ENCODE measurements around the gene FBXO47.
"Not testable (repeated sequence)": the region's sequence is repeated elsewhere in the genome, so short reads cannot be mapped to it uniquely, and the experiment has no call there.

The FBXO47 gene

DNA sequence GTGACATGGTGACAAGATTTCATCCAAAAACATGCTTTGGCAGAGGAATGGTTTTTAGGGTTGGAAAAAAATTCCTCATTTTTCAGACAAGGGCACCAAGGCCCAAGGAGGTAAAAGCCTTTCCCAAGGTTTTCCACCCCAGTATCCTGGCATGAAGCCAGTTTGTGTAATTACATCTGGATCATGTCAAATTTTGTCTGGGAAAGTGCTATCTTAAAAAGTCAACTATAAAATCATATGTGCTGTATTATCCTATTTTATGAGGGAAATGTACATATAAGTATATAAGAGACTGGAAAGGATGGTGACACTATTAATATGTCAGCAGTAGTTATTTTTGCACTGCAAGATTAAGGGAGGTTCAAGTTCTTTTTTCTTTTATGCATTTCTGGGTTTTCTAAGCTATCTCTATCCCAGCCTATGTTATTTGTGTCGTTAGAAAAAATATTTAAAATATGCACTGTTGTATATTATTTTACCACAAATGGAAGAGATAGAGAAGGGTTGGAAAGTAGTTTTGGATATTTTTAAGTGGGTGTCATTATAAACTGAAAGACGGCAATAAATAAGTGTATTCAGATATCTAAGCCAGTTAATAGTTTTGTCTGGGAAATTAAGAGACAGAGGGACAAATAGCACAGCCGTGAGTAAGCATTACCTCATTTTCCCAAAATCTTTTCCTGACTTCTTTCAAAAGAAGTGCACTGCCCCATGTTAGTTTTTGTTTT lies 13.5 kb upstream of the FBXO47 start:
- no peak for DNase-seq

DNA sequence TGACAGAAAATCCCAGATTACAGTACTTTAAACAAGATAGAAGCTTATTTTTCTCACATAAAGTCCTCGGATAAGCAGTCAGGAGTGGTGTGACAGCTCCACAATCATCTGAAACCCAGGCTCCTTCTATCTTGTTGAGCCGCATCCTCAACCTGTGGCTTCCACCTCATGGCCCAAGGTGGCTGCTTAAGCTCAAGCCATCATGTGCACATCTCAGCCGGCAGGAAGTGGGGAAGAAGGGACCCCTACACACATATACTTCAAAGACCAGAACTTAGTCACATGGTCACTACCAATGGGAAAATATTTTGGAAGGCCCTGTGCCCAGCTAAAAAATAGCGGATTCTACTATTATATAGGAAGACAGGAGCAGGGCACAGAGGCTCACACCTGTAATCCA lies 11.0 kb upstream of the FBXO47 start:
- no peak for DNase-seq

DNA sequence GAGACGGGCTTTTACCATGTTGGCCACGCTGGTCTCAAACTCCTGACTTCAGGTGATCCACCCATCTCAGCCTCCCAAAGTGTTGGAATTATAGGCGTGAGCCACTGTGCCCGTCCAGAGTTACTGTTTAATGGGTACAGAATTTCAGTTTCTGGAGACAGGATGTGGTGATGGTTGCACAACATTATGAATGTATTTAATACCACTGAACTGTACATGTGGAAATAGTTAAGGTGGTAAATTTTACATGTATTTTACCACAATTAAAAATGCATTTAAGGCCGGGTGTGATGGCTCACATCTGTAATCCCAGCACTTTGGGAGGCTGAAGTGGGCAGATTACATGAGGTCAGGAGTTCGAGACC lies 9.0 kb upstream of the FBXO47 start:
- DNase-seq: not testable (repeated sequence)

DNA sequence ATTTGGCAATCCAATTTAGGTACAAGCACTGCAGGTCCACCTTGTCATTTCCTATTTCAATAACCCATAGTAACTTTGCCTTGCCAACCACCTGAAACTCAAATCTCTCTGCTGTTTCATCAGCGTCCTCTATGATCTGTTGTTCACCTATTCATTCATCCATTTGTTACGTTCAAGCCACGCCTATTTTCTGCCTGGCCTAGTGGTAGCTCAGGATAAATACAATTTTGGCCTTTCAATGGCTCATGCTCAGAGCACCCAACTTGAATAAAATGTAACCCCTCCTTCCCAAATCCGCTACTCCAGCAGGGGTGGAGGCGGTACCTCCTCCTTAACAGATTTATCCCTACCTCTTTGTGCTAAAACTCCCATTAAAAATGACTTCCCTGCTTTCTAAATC lies 3.6 kb upstream of the FBXO47 start:
- DNase-seq: peak; percentile 1

DNA sequence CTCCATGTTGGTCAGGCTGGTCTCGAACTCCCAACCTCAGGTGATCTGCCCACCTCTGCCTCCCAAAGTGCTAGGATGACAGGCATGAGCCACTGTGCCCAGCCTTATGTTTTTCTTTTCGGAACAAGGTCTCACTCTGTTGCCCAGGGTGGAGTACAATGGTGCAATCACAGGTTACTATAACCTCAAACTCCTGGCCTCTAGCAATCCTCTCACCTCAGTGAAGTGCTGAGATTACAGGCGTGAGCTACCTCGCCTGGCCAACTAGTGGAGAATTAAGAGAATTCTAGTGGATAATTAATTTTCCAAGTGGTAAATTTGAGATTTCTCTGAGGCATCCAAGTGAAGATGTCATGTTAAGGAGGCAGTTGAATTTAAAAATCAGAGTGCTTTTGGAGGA lies 2.9 kb upstream of the FBXO47 start:
- no peak for DNase-seq

DNA sequence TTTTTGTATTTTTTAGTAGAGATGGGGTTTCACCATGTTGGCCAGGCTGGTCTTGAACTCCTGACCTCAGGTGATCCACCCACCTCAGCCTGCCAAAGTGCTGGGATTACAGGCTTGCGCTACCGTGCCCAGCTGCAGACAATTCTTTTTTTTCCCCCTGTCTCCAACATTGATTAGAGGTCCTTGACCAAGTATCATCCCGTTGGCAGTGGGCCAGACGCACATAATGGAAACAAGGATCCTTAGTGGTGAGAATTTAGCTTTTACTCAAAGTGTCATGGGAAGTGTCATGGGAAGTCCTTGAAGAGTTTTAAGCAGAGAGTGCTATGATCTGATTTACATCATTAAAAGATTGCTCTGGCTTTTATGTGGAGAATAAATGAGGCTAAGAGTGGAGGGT lies 2.1 kb upstream of the FBXO47 start:
- DNase-seq: no peak

DNA sequence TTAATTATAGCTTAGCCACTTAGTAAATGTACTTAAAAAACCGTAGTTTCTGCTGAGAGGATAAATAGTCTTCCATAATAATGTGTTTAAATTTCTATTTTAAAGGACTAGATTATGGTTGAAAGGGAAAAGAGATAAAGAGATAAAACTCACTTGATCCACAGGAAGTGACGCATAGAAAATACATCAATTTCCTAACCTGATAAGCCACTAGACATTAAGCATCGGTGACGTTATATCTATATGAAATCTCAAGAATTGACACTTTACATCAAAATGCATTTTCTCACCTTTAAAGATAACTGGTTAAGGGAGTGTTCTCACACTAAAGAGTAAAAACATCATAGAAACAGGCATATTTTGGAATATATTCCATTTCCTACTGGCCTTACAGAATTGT lies 5.8 kb downstream of the FBXO47 start:
- no peak for DNase-seq

DNA sequence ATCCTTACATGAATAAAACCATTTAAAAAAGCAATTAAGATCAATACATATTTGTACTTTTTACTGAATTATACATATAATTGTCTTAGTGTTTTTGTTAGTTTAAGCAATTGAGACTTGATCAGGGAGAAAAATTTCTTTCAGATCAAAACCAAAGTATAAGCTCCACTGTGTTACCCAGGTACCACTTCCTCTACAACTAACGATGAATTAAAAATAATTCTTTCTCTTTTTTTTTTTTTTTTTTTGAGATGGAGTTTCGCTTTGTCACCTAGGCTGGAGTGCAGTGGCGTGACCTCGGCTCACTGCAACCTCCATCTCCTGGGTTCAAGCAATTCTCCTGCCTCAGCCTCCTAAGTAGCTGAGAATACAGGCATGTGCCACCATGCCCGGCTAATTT lies 6.8 kb downstream of the FBXO47 start:
- no peak for DNase-seq

DNA sequence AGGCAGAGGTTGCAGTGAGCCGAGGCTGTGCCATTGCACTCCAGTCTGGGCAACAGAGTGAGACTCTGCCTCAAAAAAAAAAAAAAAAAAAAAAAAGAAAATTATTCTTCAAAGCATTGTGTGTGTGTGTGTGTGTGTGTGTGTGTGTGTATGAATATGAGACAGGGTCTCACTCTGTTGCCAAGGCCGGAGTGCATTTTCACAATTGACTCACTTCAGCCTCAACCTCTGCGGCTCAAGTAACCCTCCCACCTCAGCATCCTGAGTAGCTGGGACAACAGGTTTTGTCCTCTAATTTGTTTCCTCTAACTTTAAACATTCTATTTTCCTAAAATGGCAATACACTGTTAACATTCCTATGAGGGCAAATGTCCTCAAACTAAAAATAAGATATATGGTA lies 7.7 kb downstream of the FBXO47 start:
- no peak for DNase-seq

DNA sequence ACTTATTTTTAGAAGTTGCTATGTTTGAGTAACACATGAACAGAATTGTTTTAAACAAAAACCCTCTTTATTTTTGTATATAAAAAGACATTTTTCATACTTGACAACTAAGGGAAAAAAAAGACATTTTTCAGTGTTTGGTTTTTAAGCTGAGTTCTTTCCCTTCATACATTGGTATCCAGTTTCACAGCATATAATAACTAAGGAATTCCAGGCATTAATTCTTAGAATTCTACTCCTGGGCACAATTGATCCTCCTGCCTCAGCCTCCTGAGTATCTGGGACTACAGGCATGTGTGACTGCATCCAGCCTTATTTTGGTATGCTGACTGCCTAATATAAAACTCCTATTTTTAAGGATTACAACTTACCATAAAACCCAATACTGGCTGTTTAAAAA lies 8.4 kb downstream of the FBXO47 start:
- DNase-seq: no peak

DNA sequence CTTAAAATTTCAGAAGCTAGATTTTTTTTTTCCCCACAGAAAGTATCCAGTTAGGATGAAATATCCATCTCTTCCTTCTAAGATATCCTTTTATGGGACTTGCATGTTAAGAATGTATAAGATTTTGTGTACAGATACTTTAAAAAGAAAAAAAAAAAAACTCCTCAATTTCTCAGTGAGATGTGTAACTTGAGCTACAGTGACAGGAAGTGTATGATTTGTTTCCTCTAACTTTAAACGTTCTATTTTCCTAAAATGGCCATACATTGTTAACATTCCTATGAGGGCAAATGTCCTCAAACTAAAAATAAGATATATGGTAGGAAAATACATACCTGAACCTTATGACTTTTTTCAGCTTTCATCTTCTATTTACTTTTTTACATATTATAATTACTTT lies 8.9 kb downstream of the FBXO47 start:
- no peak for DNase-seq

DNA sequence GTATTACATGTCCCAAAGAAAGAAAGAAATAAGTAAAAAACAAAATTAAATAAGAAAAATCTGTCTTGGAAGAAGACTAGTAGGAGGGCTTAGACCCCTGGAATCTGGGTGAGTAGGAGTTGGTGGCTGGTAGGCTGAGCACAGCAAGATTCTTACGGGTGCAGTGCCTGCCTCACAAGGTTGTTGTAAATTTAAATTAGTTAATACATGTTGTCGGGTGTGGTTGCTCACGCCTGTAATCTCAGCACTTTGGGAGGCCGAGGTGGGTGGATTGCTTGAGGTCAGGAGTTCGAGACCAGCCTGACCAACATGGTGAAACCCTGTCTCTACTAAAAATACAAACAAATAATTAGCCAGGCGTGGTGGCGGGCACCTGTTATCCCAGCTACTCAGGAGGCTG lies 13.4 kb downstream of the FBXO47 start:
- not testable (repeated sequence) for DNase-seq

DNA sequence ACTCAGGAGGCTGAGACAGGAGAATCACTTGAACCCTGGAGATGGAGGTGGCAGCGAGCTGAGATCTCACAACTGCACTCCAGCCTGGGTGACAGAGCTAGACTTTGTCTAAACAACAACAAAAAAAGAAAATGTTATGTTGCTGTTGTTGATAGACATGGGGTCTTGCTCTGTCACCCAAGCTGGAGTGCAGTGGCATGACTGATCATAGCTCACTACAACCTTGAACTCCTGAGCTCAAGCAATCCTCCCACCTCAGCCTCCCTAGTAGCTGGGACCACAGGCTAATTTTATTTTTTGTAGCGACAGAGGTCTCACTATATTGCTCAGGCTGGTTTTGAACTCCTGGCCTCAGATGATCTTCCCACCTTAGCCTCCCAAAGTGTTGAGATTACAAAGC lies 20.0 kb downstream of the FBXO47 start:
- no peak for DNase-seq

DNA sequence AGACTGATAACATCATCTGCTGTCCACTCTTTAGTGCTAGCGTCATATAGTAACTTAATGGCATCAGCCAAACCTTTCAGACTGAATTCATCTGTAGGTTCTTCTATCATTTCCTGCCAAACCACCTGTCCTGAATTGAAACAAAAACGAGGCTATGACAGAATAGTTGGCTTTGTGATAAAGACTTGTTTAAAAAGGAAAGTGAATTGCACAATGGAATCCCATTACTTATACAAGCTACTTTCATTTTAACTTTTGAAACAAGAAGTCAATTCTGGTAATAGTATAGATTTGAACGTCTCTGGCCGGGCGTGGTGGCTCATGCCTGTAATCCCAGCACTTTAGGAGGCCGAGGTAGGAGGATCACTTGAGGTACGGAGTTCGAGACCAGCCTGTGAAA lies 23.6 kb downstream of the FBXO47 start:
- DNase-seq: no peak

DNA sequence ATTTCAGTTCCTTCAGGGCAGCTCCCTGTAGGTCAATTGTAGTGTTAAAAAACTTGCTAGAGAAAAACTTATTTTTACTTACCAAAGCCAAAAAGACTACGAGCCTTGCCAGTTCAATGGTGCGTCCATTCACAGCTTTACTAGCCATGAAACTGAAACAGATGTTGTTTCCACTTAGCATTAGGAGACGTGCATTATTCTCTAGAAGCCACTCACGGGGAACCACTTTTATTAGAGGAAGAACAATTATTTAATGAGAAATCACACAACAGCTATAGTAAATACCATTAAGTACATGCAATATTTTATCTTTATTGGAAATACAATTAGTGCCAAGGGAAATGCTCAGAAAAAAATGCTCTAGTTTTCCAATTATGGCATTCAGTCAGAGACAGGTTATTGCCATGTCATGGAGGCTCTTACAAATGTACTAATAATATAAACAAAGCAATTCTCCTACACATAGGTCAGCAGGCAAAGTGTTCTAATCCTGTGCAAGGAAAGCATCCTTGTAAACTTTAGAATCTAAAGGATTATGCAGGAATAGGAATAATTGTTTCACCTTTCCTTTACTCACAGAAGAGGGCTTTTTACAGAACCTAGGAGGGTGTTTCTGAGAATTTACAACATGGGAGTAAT lies 24.4 kb downstream of the FBXO47 start:
- DNase-seq: no peak

DNA sequence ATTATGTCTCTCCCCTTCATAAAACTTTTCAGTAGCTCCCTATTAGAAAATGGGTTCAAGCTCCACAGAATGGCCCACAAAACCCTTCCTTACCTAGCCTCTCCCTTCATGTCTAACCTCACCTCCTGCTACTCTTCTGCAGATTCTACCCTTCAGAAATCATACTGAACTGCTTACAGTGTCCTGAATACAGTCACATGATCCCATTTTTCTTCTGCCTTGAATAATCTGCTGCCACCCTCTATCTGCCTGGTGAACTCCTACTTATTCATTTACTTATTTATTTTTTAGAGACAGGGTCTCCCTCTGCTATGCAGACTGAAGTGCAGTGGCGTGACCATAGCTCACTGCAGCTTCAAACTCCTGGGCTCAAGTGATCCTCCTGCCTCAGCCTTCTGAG lies 26.8 kb downstream of the FBXO47 start:
- DNase-seq: no peak

DNA sequence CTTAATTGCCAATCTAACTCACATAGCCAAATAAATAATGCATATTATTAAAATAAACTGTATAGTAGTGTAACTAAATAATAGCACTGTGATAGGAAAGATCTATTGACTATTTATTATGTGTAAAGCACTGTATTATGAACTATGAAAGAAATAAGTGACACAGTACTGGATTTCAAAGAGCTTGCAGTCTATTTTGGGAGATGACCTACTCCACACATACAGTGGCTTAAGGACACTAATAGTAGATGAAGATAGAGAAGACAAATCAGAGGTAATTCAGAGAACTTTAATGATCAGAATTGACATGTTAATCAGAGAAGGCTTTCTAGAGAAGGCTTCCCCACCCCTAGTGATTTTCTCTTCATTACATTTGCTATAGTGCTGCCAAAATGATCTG lies 27.2 kb downstream of the FBXO47 start:
- no peak for DNase-seq

DNA sequence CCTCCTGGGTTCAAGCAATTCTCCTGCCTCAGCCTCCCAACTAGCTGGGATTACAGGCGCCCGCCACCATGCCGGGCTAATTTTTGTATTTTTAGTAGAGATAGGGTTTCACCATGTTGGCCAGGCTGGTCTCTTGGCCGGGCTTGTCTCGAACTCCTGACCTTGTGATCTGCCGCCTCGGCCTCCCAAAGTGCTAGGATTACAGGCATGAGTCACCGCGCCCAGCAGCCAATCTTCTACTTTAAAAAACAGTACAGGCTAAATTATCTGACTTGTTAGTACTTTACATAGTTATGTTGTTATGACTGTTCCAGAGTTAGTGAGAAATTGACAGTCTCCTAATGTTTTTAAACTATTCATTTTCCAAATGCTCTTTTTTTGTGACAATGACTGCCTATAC lies 33.2 kb downstream of the FBXO47 start:
- not testable (repeated sequence) for DNase-seq

DNA sequence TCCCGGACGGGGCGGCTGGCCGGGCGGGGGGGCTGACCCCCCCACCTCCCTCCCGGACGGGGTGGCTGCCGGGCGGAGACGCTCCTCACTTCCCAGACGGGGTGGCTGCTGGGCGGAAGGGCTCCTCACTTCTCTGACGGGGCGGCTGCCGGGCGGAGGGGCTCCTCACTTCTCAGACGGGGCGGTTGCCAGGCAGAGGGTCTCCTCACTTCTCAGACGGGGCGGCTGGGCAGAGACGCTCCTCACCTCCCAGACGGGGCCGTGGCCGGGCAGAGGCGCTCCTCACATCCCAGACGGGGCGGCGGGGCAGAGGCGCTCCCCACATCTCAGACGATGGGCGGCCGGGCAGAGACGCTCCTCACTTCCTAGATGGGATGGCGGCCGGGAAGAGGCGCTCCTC lies 36.4 kb downstream of the FBXO47 start:
- DNase-seq: not testable (repeated sequence)

DNA sequence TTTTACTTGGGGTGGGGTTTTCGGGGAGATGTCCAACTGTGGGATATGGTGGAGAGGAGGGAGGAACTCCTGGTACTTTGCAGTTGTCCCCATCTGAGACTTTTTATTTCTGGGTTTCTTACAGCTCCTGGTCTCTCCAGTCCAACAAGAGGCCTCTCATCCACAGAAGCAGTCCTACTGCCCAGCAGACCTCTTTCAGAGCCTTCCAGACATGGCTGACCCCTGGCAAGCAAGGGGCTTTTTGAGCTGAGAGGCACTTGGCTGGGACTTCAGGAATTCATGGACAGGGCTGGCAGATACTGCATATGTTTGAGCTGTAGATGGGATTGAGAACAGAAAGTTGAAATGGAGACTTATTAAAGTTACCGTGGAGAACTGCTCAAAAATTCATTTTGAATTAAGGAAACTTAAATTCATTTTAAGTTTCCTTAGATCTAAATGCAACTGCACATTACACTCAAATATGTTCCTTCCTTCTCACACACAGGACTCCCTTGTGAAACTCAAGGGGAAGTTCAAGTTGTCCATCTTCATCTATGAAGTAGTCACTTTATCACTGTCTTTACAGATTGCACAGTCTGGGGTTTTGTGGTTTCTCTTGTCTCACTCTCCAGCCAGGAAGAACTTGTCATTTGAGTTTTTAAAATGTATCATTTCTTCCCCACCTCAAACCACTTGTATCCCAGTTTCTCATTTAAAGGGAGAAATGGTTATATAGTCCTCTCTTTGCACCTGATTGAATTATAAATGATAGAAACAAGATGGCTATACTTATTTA lies 40.7 kb downstream of the FBXO47 start:
- no peak for DNase-seq

DNA sequence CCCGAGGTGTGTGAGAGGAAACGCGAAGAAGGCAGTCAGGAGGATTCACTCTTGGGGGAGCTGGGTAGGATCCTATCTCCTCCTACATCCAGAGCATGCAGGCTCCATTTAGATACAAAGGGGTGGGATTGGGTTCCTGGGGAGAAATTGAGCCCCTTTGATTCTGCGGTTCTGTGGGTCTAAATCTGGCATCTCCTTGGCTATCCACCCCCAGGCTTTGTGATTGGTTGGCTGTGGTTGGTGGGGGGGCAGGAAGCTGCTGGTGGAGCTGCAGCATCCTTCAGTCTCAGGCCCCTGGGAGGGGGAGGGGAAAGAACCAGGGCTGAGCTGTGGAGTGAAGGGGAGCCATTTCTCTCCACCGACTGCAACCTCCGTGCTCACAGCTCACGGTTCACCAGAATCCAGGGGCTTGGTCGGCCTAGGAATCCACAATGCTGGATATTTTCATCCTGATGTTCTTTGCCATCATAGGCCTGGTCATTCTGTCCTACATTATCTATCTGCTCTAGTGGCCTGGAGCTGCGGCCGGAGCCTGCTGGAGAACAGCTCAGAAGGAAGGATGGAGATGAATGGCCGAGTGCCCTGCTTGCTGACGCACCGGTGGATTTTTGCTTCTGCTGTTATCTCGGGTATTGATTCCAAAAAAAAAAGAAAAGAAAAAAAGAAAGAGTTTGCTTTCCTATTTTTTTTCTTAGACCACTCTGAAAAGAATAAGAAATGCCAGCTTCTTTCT lies 41.8 kb downstream of the FBXO47 start, which contains the start of gene LASP1NB:
Gene LASP1NB (plus strand): TSS at position 352 of the 733 bp plus-strand sequence.
- DNase-seq: no peak

DNA sequence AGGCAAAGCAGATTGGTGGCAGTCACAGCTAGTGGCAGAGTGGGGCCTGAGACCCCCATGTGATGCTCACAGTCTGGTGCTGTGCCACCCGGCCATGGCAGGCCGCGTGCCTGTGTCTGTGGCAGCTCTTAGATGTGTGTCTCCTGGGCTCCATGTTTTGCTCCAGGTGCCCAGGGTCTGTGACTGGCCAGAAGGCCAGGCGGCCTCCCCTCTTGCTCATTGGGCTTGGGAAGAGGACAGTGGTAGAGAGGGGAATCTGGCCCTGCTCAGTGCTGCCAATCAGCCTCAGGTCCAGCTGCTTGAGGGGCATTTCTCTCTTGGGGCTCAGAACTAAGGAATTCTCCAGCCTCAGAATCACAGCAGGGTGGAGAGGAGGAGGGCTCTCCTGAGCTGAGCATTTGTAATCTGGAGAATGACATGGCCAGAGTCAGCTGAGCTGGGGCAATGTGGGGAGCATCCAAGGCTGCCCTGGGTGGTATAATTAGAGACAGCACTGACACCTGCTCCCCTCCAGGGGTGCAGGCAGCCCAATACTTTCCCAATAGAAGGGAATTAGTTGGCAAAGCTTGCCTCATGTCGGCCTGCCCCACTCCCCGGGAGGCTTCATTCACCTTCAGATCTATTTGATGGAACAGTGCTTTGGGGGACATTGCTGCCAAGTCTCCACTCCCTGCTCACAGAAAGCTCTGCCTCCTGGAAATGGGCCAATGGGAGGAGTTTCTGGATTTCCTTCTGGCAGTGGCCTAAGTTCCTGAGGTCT lies 44.5 kb downstream of the FBXO47 start:
- no peak for DNase-seq

All from NCI-H748 treated with DMSO at 0.1 percent for 48 hours (cell line).